ENCODE measurements around the gene SRCIN1. TPM values are rescaled to one million over a fixed set of nuclear protein-coding genes. Genes with fewer than 3 reads are reported as not detected.
"Not testable (repeated sequence)": the region's sequence is repeated elsewhere in the genome, so short reads cannot be mapped to it uniquely, and the experiment has no call there.

SRCIN1 gene
- total RNA-seq, 1 experiment from 2014 or later = 2.6 TPM

DNA sequence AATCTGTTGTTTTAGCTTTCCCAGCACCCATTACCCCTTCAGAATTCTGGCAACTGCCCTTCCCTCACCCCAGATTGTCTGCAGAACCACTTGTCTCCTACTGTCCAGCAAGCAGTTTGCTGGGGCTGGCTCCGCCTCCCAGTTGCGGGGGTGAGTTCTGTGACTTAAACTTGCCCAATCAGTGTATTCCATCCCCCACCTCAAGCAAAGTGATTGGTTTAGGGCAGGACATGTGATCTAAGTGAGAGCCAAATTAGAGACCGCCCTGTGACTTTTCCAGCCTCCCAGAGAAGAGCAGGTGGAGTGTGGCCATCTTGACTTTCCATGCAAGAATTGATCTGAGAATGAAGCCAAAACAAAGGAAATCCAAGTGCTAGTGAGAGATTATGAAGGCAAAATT, 22.7 kb upstream of the SRCIN1 start:
- peak; percentile 25 for DNase-seq
- ChIA-PET CTCF (interaction anchor here (0.6 kb wide), 1 partner anchor 930 kb away, joined by 4 read pairs; no protein-coding TSS in a partner anchor), POLR2A (ENCODE audit: unreplicated experiment) (no interaction called here)
- no peak overlapping the region for H3K4me3 ChIP-seq (ENCODE audit: low read length)
- no peak for TF ChIP-seq EZH2phosphoT487 (IDR thresholded peaks at IDR 0.05; ENCODE audit: borderline replicate concordance, low read length)
- no peaks in the 10 kb centered on the region for H3K79me2 ChIP-seq (ENCODE audit: low read length)
- no peak overlapping the region for H3K27ac ChIP-seq (ENCODE audit: low read length)
- H3K9ac ChIP-seq (ENCODE audit: low read length) = no peak overlapping the region
- BruUV-seq (replicated peaks) = no TSS peak
- no peaks in the 10 kb centered on the region for H3K27me3 ChIP-seq (ENCODE audit: low read length)
- H3K4me2 ChIP-seq (ENCODE audit: low read length) = no peak overlapping the region
- H3K36me3 ChIP-seq (ENCODE audit: low read depth, low read length) = no peaks in the 10 kb centered on the region
- no peaks in the 10 kb centered on the region for H3F3A ChIP-seq (ENCODE audit: low read length, unreplicated experiment)
- H4K20me1 ChIP-seq (ENCODE audit: low read length) = no peaks in the 10 kb centered on the region
- no peak for ATAC-seq
- no peak overlapping the region for H2AFZ ChIP-seq (ENCODE audit: low read length)
- H3K9me3 ChIP-seq (ENCODE audit: low read length) = no peaks in the 10 kb centered on the region
- no peaks in the 10 kb centered on the region for H3K4me1 ChIP-seq (ENCODE audit: insufficient read depth, low read length)
- no peaks in the 10 kb centered on the region for H3K9me2 ChIP-seq (replicated peaks; ENCODE audit: low read length)
- intact Hi-C loops (cut with micrococcal nuclease) = no loop called here

DNA sequence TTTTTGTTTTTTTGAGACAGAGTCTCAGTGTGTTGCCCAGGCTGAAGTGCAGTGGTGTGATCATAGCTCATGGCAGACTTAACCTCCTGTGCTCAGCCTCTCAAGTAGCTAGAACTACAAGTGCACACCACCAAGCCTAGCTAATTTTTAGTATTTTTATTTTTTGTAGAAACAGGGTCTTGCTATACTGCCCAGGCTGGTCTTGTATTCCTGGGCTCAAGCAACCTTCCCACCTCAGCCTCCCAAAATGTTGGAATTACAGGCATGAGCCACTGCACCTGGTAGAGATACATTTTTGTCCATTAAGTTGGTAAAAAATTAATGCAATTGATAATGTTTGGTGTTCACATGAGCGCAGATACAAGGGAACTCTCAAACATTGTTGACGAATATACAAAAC, 22.2 kb upstream of the SRCIN1 start:
- Histone ChIP-seq H4K20me1 (ENCODE audit: low read length) (no peaks in the 10 kb centered on the region), H3K27ac (ENCODE audit: low read length) (no peak overlapping the region), H3K9ac (ENCODE audit: low read length) (no peak overlapping the region), H3F3A (ENCODE audit: low read length, unreplicated experiment) (no peaks in the 10 kb centered on the region), H3K9me2 (replicated peaks; ENCODE audit: low read length) (no peaks in the 10 kb centered on the region), H3K79me2 (ENCODE audit: low read length) (no peaks in the 10 kb centered on the region), H3K4me1 (ENCODE audit: insufficient read depth, low read length) (no peaks in the 10 kb centered on the region), H3K9me3 (ENCODE audit: low read length) (no peaks in the 10 kb centered on the region), H3K4me3 (ENCODE audit: low read length) (no peak overlapping the region), H2AFZ (ENCODE audit: low read length) (no peak overlapping the region), H3K27me3 (ENCODE audit: low read length) (no peaks in the 10 kb centered on the region), H3K4me2 (ENCODE audit: low read length) (no peak overlapping the region), H3K36me3 (ENCODE audit: low read depth, low read length) (no peaks in the 10 kb centered on the region)
- TF ChIP-seq EZH2 (IDR thresholded peaks at IDR 0.05; ENCODE audit: low read length, unreplicated experiment) = no peak
- no peak for TF ChIP-seq EZH2phosphoT487 (IDR thresholded peaks at IDR 0.05; ENCODE audit: borderline replicate concordance, low read length)
- TF ChIP-seq, protein P1, sequence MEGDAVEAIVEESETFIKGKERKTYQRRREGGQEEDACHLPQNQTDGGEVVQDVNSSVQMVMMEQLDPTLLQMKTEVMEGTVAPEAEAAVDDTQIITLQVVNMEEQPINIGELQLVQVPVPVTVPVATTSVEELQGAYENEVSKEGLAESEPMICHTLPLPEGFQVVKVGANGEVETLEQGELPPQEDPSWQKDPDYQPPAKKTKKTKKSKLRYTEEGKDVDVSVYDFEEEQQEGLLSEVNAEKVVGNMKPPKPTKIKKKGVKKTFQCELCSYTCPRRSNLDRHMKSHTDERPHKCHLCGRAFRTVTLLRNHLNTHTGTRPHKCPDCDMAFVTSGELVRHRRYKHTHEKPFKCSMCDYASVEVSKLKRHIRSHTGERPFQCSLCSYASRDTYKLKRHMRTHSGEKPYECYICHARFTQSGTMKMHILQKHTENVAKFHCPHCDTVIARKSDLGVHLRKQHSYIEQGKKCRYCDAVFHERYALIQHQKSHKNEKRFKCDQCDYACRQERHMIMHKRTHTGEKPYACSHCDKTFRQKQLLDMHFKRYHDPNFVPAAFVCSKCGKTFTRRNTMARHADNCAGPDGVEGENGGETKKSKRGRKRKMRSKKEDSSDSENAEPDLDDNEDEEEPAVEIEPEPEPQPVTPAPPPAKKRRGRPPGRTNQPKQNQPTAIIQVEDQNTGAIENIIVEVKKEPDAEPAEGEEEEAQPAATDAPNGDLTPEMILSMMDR (conservative IDR thresholded peaks at IDR 0.05; ENCODE audit: low read depth, low read length) = no peak
- BruUV-seq (replicated peaks) = no TSS peak
- intact Hi-C loops (cut with micrococcal nuclease) = no loop called here
- ATAC-seq (no peak), DNase-seq (no peak)
- ChIA-PET POLR2A (ENCODE audit: unreplicated experiment) (no interaction called here), CTCF (interaction anchor here (0.6 kb wide), 1 partner anchor 929 kb away, joined by 4 read pairs; no protein-coding TSS in a partner anchor)

DNA sequence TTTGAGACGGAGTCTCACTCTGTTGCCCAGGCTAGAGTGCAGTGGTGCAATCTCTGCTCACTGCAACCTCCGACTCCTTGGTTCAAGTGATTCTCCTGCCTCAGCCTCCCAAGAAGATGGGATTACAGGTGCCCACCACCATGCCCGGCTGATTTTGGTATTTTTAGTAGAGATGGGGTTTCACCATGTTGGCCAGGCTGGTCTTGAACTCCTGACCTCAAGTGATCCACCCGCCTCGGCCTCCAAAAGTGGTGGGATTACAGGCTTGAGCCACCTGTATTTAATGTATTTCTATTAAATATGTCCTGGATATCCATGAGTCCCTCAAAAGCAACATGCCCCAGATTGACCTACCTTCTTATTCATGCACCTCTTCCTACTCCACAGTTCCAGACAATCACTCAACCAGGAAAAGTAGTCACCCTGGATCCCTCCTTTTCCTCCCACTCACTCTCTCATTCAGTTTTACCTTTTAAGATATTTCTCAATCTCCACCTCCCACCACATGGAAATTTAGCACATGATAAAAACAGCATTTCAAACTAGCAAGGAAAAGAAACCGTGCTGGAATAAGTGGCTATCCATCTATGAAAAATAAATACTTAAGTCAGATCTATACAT, 21.0 kb upstream of the SRCIN1 start:
- H4K20me1 ChIP-seq (ENCODE audit: low read length); H3K4me3 ChIP-seq (ENCODE audit: low read length); H3K4me1 ChIP-seq (ENCODE audit: insufficient read depth, low read length); H3K9me3 ChIP-seq (ENCODE audit: low read length); ATAC-seq; CTCF ChIA-PET; H3F3A ChIP-seq (ENCODE audit: low read length, unreplicated experiment); POLR2A ChIA-PET (ENCODE audit: unreplicated experiment); H3K27ac ChIP-seq (ENCODE audit: low read length); H3K79me2 ChIP-seq (ENCODE audit: low read length); H3K4me2 ChIP-seq (ENCODE audit: low read length); H3K36me3 ChIP-seq (ENCODE audit: low read depth, low read length); intact Hi-C loops (cut with micrococcal nuclease); H3K27me3 ChIP-seq (ENCODE audit: low read length); H2AFZ ChIP-seq (ENCODE audit: low read length); H3K9ac ChIP-seq (ENCODE audit: low read length); DNase-seq; BruUV-seq (replicated peaks); H3K9me2 ChIP-seq (replicated peaks; ENCODE audit: low read length): not testable (repeated sequence)

DNA sequence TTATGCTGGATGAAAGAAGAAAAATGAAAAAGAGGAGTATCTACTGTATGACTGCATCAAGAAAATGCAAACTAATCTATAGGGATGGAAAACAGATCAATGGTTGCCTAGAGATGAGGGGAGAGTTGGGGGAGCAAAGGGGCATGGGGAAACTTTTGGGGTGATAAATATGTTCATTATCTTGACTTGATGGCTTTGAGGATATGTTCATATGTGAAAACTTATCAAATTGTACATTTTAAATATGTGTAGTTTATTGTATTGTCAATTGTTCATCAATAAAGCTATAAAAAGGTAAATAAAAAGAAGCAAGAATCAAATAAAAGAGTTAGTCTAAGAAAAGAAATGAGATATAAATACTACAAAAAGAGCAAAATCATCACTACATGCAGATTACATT, 19.7 kb upstream of the SRCIN1 start:
- no peaks in the 10 kb centered on the region for H3K9me2 ChIP-seq (replicated peaks; ENCODE audit: low read length)
- no peaks in the 10 kb centered on the region for H3K27me3 ChIP-seq (ENCODE audit: low read length)
- H3K36me3 ChIP-seq (ENCODE audit: low read depth, low read length) = no peaks in the 10 kb centered on the region
- no peak overlapping the region for H3K27ac ChIP-seq (ENCODE audit: low read length)
- intact Hi-C loops (cut with micrococcal nuclease) = no loop called here
- H3F3A ChIP-seq (ENCODE audit: low read length, unreplicated experiment) = no peaks in the 10 kb centered on the region
- no peak overlapping the region for H2AFZ ChIP-seq (ENCODE audit: low read length)
- H3K4me3 ChIP-seq (ENCODE audit: low read length) = no peak overlapping the region
- no peak overlapping the region for H3K4me2 ChIP-seq (ENCODE audit: low read length)
- H3K79me2 ChIP-seq (ENCODE audit: low read length) = no peaks in the 10 kb centered on the region
- no peaks in the 10 kb centered on the region for H4K20me1 ChIP-seq (ENCODE audit: low read length)
- ChIA-PET CTCF (no interaction called here), POLR2A (ENCODE audit: unreplicated experiment) (no interaction called here)
- no peaks in the 10 kb centered on the region for H3K9me3 ChIP-seq (ENCODE audit: low read length)
- BruUV-seq (replicated peaks) = no TSS peak
- DNase-seq (no peak), ATAC-seq (no peak)
- TF ChIP-seq, protein P1 (conservative IDR thresholded peaks at IDR 0.05; ENCODE audit: low read depth, low read length) = no peak
- TF ChIP-seq EZH2phosphoT487 (IDR thresholded peaks at IDR 0.05; ENCODE audit: borderline replicate concordance, low read length) (no peak), EZH2 (IDR thresholded peaks at IDR 0.05; ENCODE audit: low read length, unreplicated experiment) (no peak)
- H3K4me1 ChIP-seq (ENCODE audit: insufficient read depth, low read length) = no peaks in the 10 kb centered on the region
- H3K9ac ChIP-seq (ENCODE audit: low read length) = no peak overlapping the region

DNA sequence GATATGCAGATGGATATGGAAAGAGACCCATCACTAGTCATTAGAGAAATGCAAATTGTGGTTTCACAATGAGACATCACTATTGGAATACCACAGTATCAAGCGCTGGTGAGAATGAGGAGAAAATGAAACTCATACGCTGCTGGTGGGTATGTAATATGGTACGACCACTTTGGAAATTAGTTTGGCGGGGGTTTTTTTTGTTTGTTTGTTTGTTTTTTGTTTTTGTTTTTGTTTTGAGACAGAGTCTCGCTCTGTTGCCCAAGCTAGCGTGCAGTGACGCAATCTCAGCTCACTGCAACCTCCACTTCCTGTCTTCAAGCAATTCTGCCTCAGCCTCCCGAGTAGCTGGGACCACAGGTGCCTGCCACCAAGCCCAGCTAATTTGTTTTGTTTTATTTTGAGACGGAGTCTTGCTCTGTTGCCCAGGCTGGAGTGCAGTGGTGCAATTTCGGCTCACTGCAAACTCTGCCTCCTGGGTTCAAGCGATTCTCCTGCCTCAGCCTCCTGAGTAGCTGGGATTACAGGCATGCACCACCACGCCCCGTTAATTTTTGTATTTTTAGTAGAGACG, 19.1 kb upstream of the SRCIN1 start:
- H3K9me2 ChIP-seq (replicated peaks; ENCODE audit: low read length); H4K20me1 ChIP-seq (ENCODE audit: low read length); H3K9me3 ChIP-seq (ENCODE audit: low read length); H3F3A ChIP-seq (ENCODE audit: low read length, unreplicated experiment); H2AFZ ChIP-seq (ENCODE audit: low read length); DNase-seq; H3K9ac ChIP-seq (ENCODE audit: low read length); H3K4me2 ChIP-seq (ENCODE audit: low read length); H3K4me1 ChIP-seq (ENCODE audit: insufficient read depth, low read length); POLR2A ChIA-PET (ENCODE audit: unreplicated experiment); H3K36me3 ChIP-seq (ENCODE audit: low read depth, low read length); H3K27me3 ChIP-seq (ENCODE audit: low read length); H3K79me2 ChIP-seq (ENCODE audit: low read length); H3K27ac ChIP-seq (ENCODE audit: low read length); H3K4me3 ChIP-seq (ENCODE audit: low read length); intact Hi-C loops (cut with micrococcal nuclease); ATAC-seq; BruUV-seq (replicated peaks): not testable (repeated sequence)
- CTCF ChIA-PET = interaction anchor here (0.6 kb wide), 1 partner anchor 33 kb away, joined by 3 read pairs; no protein-coding TSS in a partner anchor

Measured in PC-3 (cell line).